GM21528 (cell line): ENCODE data around the gene CXCL13.
"Not testable (repeated sequence)": the region's sequence is repeated elsewhere in the genome, so short reads cannot be mapped to it uniquely, and the experiment has no call there.

Experiments used
- ATAC-seq: cut with Tn5 transposase; IDR thresholded peaks from one replicate; pipeline ENCODE4 v1.9.1; 2021; ENCODE audit warnings: mild to moderate bottlenecking, moderate library complexity; ENCODE audit not compliant: unreplicated experiment, low FRiP score

Gene CXCL13

DNA sequence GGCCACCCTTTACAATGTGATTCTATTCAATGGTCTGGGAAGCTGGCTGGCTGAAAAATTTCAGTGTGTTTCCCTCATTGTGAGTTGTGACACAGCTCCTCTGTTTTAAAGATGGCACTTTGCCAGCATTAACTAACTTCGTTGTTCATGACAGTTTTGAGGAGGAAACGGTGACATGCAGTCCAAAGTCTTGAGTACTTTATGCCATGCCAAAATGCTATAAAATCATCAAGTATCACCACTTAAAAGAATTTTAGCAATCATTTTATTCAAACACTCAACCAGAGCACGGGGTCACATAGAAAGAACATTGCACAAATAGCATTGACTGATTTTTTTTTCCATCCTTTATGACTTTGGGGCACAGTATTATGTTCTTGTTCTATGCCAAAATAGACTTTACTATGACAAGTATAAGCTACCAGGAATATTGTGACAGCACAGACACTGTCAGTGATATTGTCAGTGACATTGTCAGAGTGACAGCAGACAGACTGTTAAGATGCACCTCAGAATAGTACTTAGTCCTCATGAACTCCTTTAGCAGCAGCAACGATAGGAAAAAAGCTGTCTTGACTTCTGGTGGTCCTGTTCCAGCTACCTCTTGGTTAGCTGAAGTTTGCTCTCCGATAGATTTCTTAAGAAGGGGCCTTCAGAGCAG is 46.7 kb downstream of the CXCL13 start:
- ATAC-seq: no peak

GRCh38 chr4:77653162-77653758 is 47.6 kb downstream of the CXCL13 start:
- ATAC-seq: no peak

GRCh38 chr4:77660318-77660717 is 54.7 kb downstream of the CXCL13 start:
- not testable (repeated sequence) for ATAC-seq
